ENCODE data around the gene TMEM50B.
"Not testable (repeated sequence)": the region's sequence is repeated elsewhere in the genome, so short reads cannot be mapped to it uniquely, and the experiment has no call there.

TMEM50B gene

DNA sequence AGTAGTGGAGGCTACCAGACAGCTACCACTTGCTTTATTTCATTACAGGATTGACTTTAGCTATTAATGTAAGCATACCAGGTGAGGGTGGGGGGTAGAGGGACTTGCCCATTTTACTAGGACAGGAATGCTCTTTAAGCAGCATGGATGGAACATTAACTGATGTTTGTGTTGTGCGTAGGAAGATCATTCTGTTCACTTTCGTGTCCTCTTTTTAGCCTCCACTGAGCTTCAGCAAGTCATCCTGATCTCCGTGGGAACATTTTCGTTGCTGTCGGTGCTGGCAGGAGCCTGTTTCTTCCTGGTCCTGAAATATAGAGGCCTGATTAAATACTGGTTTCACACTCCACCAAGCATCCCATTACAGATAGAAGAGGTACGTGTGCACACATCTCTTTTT lies 47.3 kb downstream of the TMEM50B start:
- no peak for DNase-seq (ENCODE audit: low read depth in 2 of 3, low spot score in 2 of 3)

GRCh38 chr21:33430858-33431257 lies 48.9 kb downstream of the TMEM50B start:
- no peak for DNase-seq (ENCODE audit: low read depth in 2 of 3, low spot score in 2 of 3)

DNA sequence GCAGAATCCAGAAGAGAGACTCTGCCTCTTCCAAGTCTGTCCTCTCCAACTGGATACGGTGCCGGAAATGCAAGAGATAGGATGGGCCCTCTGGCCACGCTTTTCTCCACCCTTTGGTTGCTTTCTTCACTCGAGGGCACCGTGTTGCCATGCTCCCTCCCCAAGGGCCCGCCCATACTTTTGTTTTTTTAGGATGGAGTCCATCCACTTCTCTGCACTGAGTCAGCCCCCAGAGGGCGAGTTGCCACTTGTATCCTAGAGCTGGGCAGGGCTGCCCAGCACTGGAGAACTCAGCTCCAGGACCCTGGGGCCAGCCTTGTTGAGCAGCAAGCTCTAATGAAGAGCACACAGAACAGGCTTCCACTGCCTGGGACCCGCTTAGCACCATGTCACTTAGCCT lies 51.1 kb downstream of the TMEM50B start:
- DNase-seq (ENCODE audit: low read depth in 2 of 3, low spot score in 2 of 3): no peak

GRCh38 chr21:33427051-33427450 lies 52.7 kb downstream of the TMEM50B start:
- no peak for DNase-seq (ENCODE audit: low read depth in 2 of 3, low spot score in 2 of 3)

DNA sequence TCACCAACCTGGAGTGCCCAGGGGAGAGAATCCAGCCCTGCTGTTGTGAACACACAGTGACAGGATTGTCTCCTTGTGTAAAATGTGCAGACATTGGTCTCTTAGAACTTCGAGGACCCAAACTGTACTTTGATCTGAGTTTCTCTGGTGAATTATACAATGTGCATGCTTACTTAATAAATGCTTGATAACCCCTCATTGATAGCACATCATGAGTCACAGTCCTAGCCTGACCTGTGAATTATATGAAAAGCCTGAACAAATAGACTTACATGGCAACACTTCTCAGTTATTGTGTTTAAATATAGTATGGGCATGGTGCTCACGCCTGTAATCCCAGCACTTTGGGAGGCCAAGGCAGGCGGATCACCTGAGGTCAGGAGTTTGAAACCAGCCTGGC lies 53.9 kb downstream of the TMEM50B start:
- no peak for DNase-seq (ENCODE audit: low read depth in 2 of 3, low spot score in 2 of 3)

- no peak for DNase-seq (ENCODE audit: low read depth in 2 of 3, low spot score in 2 of 3)
Observed at GRCh38 chr21:33424214-33424613, 55.6 kb downstream of the TMEM50B start.

DNA sequence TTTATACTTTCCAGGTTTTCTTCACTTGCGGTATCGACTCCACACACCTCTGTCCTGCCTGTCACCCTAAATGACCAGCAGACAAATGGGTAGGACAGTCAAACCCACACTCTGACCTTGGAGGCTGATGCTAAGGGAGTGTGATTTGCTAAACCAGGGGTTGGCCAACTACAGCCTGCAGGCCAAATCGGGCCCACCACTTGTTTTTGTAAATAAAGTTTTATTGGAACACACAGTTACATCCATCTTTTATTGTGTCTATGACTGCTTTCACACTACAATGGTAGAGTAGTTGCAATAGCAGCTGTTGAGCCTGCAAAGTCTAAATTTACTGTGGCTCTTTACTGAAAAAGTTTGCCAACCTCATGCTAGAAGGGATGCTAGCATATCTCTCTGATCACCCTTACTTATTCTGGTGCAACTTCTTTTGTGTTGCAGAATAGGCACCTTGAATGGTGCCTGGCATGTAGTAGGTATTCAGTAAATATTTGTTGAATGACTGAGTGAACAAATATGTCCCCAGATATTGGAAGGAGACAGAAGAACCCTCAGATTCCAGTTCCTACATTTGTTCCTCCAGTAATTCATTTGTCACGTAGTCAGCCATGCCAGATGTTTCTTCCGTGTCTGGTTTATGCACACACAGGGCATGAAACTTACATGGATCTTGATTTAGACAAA lies 57.9 kb downstream of the TMEM50B start:
- no peak for DNase-seq (ENCODE audit: low read depth in 2 of 3, low spot score in 2 of 3)

- DNase-seq (ENCODE audit: low read depth in 2 of 3, low spot score in 2 of 3): no peak
Observed at GRCh38 chr21:33419538-33420123, 60.1 kb downstream of the TMEM50B start.

DNA sequence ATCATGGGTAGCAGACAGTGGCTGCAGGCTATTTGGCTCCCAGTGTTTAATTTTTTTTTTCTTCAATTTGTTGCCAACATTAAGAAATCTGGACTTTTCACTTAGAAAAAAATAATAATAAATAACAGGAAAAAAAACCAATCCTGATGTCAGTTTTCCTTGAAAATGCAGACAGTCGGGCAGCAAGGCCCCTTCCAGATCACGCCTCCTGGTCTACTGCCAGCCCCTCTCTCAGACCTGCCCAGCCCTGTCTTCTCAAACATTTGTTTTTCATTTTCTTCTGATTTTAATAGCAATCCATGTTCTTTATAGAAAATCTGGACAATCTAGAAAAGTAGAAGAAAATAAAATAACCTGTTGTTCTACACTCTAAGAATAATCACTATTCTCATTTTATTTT lies 61.1 kb downstream of the TMEM50B start:
- no peak for DNase-seq (ENCODE audit: low read depth in 2 of 3, low spot score in 2 of 3)

DNA sequence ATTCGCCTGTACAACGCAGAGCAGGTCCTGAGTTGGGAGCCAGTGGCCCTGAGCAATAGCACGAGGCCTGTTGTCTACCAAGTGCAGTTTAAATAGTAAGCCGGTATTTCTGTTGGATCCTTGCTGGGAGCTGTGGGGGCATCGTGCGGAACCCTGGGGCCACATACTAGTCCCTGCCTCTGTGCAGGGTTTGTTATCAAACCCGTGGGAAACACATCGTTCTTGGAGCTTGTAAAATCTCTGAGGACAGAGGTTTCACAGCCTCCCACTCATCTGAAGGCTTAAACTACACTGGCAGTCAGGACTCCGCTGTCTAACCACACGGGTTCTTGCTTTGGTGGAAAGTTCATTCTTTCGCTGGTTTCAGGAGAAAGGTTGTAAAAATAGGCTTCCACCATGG lies 64.8 kb downstream of the TMEM50B start:
- DNase-seq (ENCODE audit: low read depth in 2 of 3, low spot score in 2 of 3): no peak

DNA sequence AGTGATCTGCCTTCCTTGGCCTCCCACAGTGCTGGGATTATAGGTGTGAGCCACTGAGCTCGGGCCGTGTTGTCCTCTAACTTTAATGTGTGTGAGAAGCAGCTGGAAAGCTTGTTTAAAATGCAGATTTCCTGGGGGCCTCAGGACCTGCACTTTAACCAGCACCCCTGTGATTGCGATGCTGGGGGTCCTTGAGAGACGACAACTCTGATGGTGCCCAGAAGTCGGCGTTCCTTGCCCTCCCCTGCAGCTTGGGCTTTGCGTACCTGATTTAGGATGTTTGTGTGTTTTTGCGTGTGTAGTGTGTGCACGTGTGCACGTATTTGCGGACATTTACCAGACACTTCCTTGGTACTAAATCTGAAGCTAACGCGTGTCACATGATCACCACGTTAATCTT lies 65.7 kb downstream of the TMEM50B start:
- no peak for DNase-seq (ENCODE audit: low read depth in 2 of 3, low spot score in 2 of 3)

- no peak for DNase-seq (ENCODE audit: low read depth in 2 of 3, low spot score in 2 of 3)
Observed at GRCh38 chr21:33412832-33413519, 66.8 kb downstream of the TMEM50B start.

DNA sequence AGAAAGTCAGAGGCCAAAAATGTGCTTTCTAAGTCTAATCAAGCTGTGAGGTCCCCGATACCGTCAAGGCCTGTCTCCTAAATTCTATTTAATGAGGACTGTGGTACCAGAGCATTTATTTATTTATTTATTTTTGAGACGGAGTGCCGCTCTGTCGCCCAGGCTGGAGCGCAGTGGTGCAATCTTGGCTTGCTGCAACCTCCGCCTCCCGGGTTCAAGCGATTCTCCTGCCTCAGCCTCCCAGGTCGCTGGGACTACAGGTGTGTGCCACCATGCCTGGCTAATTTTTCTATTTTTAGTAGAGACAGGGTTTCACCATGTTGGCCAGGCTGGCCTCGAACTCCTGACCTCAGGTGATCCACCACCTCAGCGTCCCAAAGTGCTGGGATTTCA lies 67.3 kb downstream of the TMEM50B start:
- not testable (repeated sequence) for DNase-seq (ENCODE audit: low read depth in 2 of 3, low spot score in 2 of 3)

DNA sequence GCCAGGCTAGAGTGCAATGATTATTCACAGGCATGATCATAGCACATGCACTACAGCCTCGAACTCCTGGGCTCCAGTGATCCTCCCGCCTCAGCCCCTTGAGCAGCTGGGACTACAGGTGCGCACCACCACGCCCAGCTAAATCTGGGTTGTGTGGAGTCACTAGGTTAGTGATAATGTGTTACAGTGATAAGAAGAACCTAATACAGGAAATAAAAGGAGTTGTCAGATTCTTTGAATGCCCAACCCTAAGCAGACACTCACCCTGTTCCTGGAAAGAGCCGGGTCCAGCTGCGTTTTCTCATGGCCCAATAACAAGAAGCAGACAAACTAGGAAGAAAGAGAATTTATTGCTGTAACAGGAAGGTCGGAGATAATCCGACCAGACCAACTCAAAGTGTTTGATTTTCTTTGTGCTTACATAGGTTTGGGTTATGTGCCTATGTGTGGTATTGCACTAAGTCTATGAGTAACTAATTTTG lies 67.8 kb downstream of the TMEM50B start:
- DNase-seq (ENCODE audit: low read depth in 2 of 3, low spot score in 2 of 3): no peak

GRCh38 chr21:33406493-33406892 lies 73.3 kb downstream of the TMEM50B start:
- no peak for DNase-seq (ENCODE audit: low read depth in 2 of 3, low spot score in 2 of 3)

DNA sequence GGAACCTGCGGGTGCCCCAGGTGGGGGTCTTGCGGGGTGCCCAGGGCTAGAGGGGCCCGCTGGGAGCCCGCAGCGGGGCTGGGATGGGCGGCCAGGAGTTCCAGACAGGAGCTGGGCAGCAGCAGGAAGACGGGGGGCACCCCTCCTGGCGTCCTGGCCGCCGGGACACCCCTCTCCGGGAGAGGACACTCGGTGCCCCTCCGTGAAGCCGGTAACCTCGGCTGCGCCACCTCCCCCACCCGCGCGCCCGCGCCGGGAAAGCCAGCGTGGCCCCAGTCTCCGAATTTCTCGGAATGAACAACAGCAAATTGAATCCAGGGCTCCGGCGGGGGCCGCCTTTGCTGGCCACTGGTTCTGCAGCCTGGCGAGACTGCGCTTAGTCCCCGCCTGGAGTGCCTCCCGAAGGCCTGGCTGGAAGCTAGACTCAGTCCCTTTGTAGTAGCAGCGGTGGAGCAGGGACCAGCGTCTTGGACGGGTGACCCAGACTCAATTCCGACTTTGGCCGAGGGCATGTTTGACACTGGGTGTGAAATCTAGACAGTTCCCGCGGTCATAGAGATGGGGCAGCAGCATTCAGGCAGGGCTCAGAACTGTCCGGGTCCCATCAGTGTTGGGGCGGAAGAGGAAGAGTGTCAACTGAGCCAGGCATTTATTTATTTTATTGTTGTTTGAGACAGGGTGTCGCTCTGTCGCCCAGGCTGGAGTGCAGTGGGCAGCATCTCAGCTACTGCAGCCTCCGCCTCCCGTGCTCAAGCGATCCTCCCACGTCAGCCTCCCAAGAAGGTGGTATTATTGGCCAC lies 75.8 kb downstream of the TMEM50B start:
- DNase-seq (ENCODE audit: low read depth in 2 of 3, low spot score in 2 of 3): peak in 1 of 3 experiments; percentile 45

DNA sequence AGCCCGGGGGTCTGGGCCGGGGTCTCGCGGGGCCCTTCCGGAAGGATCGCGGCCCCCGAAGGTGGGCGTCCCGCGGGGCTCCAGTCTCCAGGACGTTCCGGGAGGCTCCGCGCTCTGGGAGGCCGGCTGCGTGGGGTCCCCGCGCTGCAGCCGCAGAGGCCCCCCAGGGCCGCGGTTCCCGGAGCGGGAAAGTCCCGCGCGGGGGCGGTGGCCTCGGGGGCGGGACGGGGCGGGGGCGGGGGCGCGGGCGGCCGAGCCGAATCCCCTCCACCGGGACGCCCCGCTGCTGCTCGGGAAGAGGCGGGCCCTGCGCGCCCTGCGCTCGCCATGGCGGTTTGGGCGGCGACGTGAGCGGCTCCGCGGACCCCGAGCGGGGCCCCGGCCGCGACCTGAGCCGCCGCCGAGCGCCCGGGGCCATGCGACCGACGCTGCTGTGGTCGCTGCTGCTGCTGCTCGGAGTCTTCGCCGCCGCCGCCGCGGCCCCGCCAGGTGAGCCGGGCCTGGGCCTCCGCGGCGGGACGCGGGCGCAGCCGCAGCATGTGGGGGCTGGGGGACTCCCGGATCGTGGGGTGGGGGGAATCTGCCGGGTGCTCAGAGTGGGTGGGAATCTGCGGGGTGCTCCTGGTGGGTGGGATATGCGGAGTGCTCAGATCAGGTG lies 76.5 kb downstream of the TMEM50B start, which contains the start of gene IFNGR2:
IFNGR2 (plus strand) TSS at position 286 of the 658 bp plus-strand sequence; CDS start at position 417, 131 bp downstream.
- peak in 1 of 3 experiments; percentile 12 for DNase-seq (ENCODE audit: low read depth in 2 of 3, low spot score in 2 of 3)

GRCh38 chr21:33402001-33402979 lies 77.5 kb downstream of the TMEM50B start:
- DNase-seq (ENCODE audit: low read depth in 2 of 3, low spot score in 2 of 3): no peak

- no peak for DNase-seq (ENCODE audit: low read depth in 2 of 3, low spot score in 2 of 3)
Observed at GRCh38 chr21:33401630-33401992, 78.2 kb downstream of the TMEM50B start.
